IPS-15b (cell line): ENCODE data around the gene CTAG1B.
"Not testable (repeated sequence)": the region's sequence is repeated elsewhere in the genome, so short reads cannot be mapped to it uniquely, and the experiment has no call there.

Experiments used
- H3K27me3 ChIP-seq: one replicate; pipeline ENCODE4 v1.6.1; 2013; ENCODE audit warnings: low read length; ENCODE audit not compliant: control insufficient read depth, insufficient read depth
- H3K36me3 ChIP-seq: one replicate; pipeline ENCODE4 v1.6.1; 2013; ENCODE audit warnings: low read length; ENCODE audit not compliant: control insufficient read depth, insufficient read depth
- H3K4me1 ChIP-seq: one replicate; pipeline ENCODE4 v1.6.1; 2013; ENCODE audit warnings: mild to moderate bottlenecking, low read length; ENCODE audit not compliant: control insufficient read depth, insufficient read depth
- H3K4me3 ChIP-seq: one replicate; pipeline ENCODE4 v1.5.1; 2013; ENCODE audit warnings: low read depth, low read length
- H3K9ac ChIP-seq: one replicate; pipeline ENCODE4 v1.6.1; 2013; ENCODE audit warnings: low read depth, mild to moderate bottlenecking, low read length
- H3K9me3 ChIP-seq: one replicate; pipeline ENCODE4 v1.6.1; 2013; ENCODE audit warnings: mild to moderate bottlenecking, low read length; ENCODE audit not compliant: control insufficient read depth, insufficient read depth

Gene CTAG1B

DNA sequence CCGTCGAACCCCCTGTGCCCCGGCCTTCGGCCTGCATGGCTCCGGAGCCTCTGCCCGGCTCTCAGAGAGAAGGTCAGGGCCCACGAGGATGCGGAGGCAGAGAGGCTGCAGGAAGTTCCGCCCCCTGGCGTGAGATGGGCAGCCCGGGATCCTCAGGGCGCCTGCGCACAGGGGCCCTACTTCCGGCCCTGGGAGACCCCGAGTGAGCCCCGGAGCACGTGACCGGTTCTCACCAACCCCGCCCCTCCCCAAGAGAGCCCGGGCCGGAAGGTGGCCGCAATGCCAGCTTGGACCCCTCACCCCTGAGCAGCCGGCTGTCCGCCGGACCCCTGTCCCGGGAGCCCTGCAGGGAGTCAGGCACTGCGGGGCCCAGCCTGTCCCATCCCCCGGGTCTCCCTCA lies at the start of gene CTAG1B:
TSS of gene CTAG1B (minus strand) at position 101 of the 400 bp plus-strand sequence. CDS start at position 37, 64 bp downstream.
- not testable (repeated sequence) for H3K4me1 ChIP-seq, H3K9me3 ChIP-seq, H3K27me3 ChIP-seq, H3K36me3 ChIP-seq, H3K9ac ChIP-seq, H3K4me3 ChIP-seq

DNA sequence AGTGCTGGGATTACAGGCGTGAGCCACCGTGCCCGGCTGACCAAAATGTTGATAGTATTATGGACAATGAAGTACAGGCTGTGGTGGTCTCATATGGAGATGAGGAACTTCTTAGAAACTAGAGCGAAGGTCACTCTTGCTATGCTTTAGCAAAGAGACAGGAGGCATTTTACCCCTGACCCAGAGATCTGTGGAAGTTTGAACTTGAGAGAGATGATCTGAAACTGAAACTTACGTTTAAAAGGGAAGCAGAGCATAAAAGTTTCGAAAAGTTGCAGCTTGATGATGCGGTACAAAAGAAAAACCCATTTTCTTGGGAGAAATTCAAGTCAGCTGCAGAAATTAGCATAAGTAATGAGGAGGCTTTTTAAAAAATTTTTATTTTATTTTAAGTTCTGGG lies 42.8 kb upstream of the CTAG1B start:
- Histone ChIP-seq H3K4me3 (no peak overlapping the region), H3K9me3 (no peaks in the 10 kb centered on the region), H3K4me1 (no peaks in the 10 kb centered on the region), H3K27me3 (no peaks in the 10 kb centered on the region), H3K9ac (no peak overlapping the region), H3K36me3 (no peaks in the 10 kb centered on the region)

DNA sequence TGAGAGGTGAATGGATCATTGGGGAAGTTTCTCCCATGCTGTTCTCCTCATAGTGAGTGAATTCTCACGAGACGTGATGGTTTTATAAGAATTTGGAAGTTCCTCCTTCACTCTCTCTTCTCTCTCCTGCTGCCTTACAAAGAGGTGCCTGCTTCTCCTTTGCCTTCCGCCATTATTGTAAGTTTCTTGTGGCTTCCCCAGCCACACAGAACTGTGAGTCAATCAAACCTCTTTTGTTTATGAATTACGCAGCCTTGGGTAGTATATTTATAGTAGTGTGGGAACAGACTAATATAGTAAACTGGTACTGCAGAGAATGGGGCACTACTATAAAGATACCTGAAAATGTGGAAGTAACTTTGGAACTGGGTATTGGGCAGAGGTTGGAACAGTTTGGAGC lies 42.1 kb upstream of the CTAG1B start:
- Histone ChIP-seq H3K4me1 (no peaks in the 10 kb centered on the region), H3K9ac (no peak overlapping the region), H3K9me3 (no peaks in the 10 kb centered on the region), H3K27me3 (no peaks in the 10 kb centered on the region), H3K4me3 (no peak overlapping the region), H3K36me3 (no peaks in the 10 kb centered on the region)

DNA sequence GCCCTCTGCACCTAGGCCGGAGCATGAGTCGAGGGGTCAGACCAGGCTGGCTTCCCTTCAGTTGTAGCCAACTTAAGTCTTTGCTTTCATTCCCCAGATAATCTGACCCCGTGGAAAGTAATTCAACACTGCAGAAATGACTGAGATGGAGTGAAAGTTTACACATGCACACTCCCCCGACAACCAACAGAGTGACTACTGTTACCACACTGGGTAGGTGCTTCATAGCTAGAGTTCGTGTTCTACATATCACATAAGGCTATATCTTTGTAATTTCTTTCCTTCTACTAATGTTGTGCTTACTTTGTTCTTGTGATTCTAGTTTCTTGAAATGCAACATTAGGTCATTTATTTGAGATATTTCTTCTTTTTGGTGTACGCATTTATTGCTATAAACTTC lies 41.5 kb upstream of the CTAG1B start:
- H3K9ac ChIP-seq: no peak overlapping the region
- no peak overlapping the region for H3K4me3 ChIP-seq

DNA sequence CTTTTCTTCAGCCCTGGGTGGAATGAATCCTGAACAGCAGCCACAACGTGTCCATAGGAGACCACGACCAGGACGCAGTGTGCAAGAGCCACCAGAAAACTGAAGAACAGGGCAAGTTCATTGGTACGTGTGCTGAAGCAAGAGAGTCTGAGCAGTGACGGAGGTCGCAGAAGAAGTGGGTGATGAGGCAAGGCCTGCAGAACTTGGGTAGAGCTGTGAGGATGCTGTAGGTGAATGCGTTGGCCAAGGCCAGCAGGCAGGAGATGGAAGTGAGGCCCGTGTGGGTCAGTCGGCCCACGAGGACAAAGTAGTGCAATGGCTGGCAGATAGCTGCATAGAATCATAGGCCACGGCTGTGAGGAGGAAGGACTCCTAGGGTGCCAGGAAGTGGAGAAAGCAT lies 39.9 kb upstream of the CTAG1B start:
- no peaks in the 10 kb centered on the region for H3K36me3 ChIP-seq
- H3K27me3 ChIP-seq: no peaks in the 10 kb centered on the region
- no peaks in the 10 kb centered on the region for H3K9me3 ChIP-seq
- no peak overlapping the region for H3K4me3 ChIP-seq
- no peaks in the 10 kb centered on the region for H3K4me1 ChIP-seq
- H3K9ac ChIP-seq: no peak overlapping the region

More for the DNA sequence above, 41.5 kb upstream of the CTAG1B start:
- no peaks in the 10 kb centered on the region for H3K36me3 ChIP-seq
- no peaks in the 10 kb centered on the region for H3K9me3 ChIP-seq
- H3K27me3 ChIP-seq: no peaks in the 10 kb centered on the region
- no peaks in the 10 kb centered on the region for H3K4me1 ChIP-seq

DNA sequence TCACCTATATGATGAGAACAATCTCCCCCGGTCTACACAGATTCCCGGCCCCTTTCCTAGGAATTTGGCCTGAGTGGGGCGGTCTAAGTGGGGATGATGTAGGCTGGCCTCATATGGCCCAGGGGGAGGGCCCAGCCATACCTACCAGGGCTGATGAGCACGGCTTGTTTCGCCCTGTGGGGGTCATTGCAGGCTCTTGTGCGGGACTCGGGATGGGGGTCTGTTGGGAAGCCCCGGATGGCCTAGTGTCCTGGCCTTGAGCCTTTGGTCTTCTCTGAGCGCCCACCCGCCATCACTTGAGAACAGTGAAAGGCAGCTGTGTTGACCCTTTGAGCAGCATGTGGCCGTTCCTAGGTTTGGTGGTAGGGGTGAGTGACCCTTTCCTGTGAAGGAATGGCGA lies 39.1 kb upstream of the CTAG1B start:
- no peaks in the 10 kb centered on the region for H3K9me3 ChIP-seq
- no peak overlapping the region for H3K4me3 ChIP-seq
- H3K4me1 ChIP-seq: no peaks in the 10 kb centered on the region

DNA sequence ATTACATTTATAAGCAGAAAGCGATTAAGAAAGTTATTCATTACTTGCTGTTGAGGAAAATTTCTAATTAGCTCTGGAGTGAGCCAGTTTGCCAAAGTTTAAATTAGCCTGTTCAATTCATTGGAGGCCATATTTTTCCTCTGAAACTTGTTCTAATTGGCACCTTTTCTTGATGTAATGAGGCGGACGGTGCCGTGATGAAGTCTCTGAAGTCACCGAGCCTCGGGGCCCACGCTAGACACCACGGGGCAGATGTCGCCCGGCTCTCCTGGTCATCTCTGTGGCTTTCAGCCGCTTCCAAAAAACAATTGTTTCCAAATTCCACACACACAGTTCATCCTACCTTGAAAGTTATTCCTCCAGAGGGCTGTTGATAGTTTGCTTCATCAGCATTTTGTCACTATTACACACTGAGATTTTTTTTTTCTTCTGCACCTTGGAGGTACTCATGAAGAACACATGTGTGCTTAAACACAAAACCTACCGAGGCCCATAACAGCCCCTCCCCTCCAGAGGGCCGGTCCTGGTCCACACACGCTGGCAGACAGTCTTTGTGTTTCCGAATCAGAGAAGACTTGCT lies 38.2 kb upstream of the CTAG1B start:
- no peak overlapping the region for H3K9ac ChIP-seq
- no peaks in the 10 kb centered on the region for H3K9me3 ChIP-seq
- H3K4me1 ChIP-seq: no peaks in the 10 kb centered on the region
- H3K36me3 ChIP-seq: no peaks in the 10 kb centered on the region
- no peaks in the 10 kb centered on the region for H3K27me3 ChIP-seq
- no peak overlapping the region for H3K4me3 ChIP-seq

More for the DNA sequence above, 39.1 kb upstream of the CTAG1B start:
- Histone ChIP-seq H3K36me3 (no peaks in the 10 kb centered on the region), H3K27me3 (no peaks in the 10 kb centered on the region), H3K9ac (no peak overlapping the region)

DNA sequence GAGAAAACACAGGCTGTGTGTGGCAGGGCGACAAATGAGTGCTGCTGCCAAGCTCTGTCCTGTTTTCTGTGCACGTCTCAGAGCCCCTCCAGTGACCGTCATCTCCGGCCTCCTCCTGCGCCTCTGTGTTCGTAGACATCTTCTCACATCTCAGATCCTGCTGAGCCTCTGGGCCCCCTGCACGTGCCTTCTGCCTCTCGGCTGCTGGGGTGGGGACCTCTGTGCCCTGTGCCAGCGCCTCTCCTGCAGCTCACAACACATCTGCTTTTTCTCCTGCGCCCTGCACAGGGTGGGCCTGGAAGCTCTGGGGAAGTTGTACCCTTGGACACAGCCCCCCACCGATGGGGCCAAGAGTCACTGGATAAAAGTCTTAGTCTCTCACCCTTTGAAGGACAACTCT lies 36.7 kb upstream of the CTAG1B start:
- Histone ChIP-seq H3K4me3 (no peak overlapping the region), H3K9me3 (no peaks in the 10 kb centered on the region), H3K27me3 (no peaks in the 10 kb centered on the region), H3K36me3 (no peaks in the 10 kb centered on the region), H3K4me1 (no peaks in the 10 kb centered on the region), H3K9ac (no peak overlapping the region)

DNA sequence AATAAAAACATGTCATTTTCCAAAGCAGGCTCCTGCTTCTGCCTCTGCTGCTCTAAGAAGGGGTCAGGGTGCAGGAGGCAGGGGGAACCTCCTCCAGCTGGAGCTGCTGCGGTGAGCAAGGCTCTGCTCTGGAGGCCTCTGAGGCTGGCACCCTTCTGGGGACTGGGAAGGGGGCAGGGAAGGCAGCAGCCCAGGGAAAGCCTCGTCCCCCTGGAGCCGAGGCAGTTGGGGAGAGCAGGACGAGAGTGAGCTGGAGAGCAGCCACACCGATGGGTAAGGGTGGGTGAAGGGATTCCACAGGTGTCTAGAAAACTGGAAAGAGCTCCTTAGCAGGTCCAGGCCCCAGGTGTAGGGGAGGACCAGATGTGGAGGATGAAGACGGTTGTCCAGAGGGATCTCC lies 36.3 kb upstream of the CTAG1B start:
- no peaks in the 10 kb centered on the region for H3K27me3 ChIP-seq

DNA sequence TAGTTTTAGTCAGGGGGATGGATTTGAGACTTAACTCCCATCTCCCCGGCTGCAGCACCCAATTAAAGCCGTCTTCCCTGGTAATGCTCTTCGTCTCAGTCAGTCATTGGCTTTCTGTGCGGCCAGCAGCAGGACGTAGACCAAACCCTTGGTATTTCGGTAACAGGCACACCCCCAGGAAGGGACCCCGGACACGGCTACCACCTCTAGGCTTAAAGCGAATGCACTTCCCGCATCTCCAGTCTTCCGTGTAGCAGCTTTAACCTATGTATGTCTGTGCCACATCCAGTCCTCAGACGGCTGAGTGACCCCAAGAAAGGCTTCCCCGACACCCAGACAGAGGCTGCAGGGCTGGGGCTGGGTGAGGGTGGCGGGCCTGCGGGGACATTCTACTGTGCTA lies 35.8 kb upstream of the CTAG1B start:
- no peaks in the 10 kb centered on the region for H3K4me1 ChIP-seq
- no peaks in the 10 kb centered on the region for H3K36me3 ChIP-seq
- no peaks in the 10 kb centered on the region for H3K27me3 ChIP-seq
- H3K9me3 ChIP-seq: no peaks in the 10 kb centered on the region
- no peak overlapping the region for H3K9ac ChIP-seq
- H3K4me3 ChIP-seq: no peak overlapping the region

More for the DNA sequence above, 36.3 kb upstream of the CTAG1B start:
- no peak overlapping the region for H3K9ac ChIP-seq
- no peaks in the 10 kb centered on the region for H3K9me3 ChIP-seq
- no peak overlapping the region for H3K4me3 ChIP-seq
- H3K4me1 ChIP-seq: no peaks in the 10 kb centered on the region
- no peaks in the 10 kb centered on the region for H3K36me3 ChIP-seq

DNA sequence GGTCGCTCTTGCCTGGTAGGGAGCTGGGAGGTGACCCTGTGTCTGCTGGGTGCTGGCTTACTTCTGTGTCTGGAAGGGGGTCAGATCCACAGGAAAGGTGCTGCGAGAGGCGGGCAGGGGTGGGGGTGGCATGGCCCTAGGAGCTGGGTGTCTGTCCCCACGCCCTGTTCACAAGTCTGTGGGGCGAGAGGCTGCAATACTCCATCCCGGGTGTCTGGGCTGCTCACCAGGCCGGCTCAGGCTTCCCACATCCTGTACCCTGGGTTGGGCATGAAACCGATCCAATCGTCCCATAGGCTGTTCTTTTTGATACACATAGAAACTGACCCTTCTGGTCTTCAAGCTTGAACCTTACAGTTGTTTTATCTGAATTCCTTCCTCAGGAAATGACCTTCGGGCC lies 35.3 kb upstream of the CTAG1B start:
- Histone ChIP-seq H3K9me3 (no peaks in the 10 kb centered on the region), H3K27me3 (no peaks in the 10 kb centered on the region), H3K9ac (no peak overlapping the region), H3K36me3 (no peaks in the 10 kb centered on the region), H3K4me1 (no peaks in the 10 kb centered on the region), H3K4me3 (no peak overlapping the region)

DNA sequence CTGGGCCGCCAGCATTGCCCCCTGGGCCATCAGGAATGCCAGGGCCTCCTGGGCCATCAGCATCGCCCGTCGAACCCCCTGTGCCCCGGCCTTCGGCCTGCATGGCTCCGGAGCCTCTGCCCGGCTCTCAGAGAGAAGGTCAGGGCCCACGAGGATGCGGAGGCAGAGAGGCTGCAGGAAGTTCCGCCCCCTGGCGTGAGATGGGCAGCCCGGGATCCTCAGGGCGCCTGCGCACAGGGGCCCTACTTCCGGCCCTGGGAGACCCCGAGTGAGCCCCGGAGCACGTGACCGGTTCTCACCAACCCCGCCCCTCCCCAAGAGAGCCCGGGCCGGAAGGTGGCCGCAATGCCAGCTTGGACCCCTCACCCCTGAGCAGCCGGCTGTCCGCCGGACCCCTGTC lies 34.3 kb upstream of the CTAG1B start, which contains the start of gene CTAG2:
TSS of gene CTAG2 (minus strand) at position 167 of the 400 bp plus-strand sequence. CDS start at position 103, 64 bp downstream.
- not testable (repeated sequence) for H3K36me3 ChIP-seq, H3K4me1 ChIP-seq, H3K9me3 ChIP-seq, H3K9ac ChIP-seq, H3K4me3 ChIP-seq, H3K27me3 ChIP-seq
